ENCODE results near the gene TLX2. TPM values are rescaled to one million over a fixed set of nuclear protein-coding genes. Genes with fewer than 3 reads are reported as not detected.
"Not testable (repeated sequence)": the region's sequence is repeated elsewhere in the genome, so short reads cannot be mapped to it uniquely, and the experiment has no call there.

The TLX2 gene
- total RNA-seq, 4 donors from 2014 or later = 0.56 TPM; not detected in 3

- Histone ChIP-seq H3K4me3 (no peak overlapping the region), H3K4me1 (peaks cover 25% of the 10 kb centered on the region), H3K27me3 (peaks cover 13% of the 10 kb centered on the region), H3K36me3 (no peaks in the 10 kb centered on the region), H3K9me3 (no peaks in the 10 kb centered on the region), H3K27ac (no peak overlapping the region)
- DNase-seq (ENCODE audit: low spot score in 2 of 2) = no peak
- no peak for TF ChIP-seq CTCF (IDR thresholded peaks at IDR 0.05)
- no peak for TF ChIP-seq EP300 (IDR thresholded peaks at IDR 0.05)
- TF ChIP-seq POLR2A (IDR thresholded peaks at IDR 0.05) = no peak
- no peak for TF ChIP-seq POLR2AphosphoS5 (IDR thresholded peaks at IDR 0.05)
- 90% methylated on average over 6 of the region's 6 CpGs for WGBS
These were observed 42.7 kb downstream of the TLX2 start for GRCh38 chr2:74556831-74557370.

GRCh38 chr2:74558284-74559230 lies 44.3 kb downstream of the TLX2 start:
- Histone ChIP-seq H3K4me3 (no peak overlapping the region), H3K36me3 (no peaks in the 10 kb centered on the region), H3K27me3 (peaks cover 13% of the 10 kb centered on the region), H3K9me3 (no peaks in the 10 kb centered on the region), H3K27ac (no peak overlapping the region), H3K4me1 (peaks cover 21% of the 10 kb centered on the region)
- no peak for TF ChIP-seq CTCF (IDR thresholded peaks at IDR 0.05)
- DNase-seq (ENCODE audit: low spot score in 2 of 2) = no peak
- WGBS = 69% methylated on average over 7 of the region's 7 CpGs

GRCh38 chr2:74559912-74560311 lies 45.7 kb downstream of the TLX2 start:
- WGBS = 31% methylated on average over 5 of the region's 5 CpGs
- Histone ChIP-seq H3K27me3 (peaks cover 4% of the 10 kb centered on the region), H3K27ac (no peak overlapping the region), H3K4me3 (no peak overlapping the region), H3K4me1 (peaks cover 8% of the 10 kb centered on the region), H3K36me3 (no peaks in the 10 kb centered on the region), H3K9me3 (no peaks in the 10 kb centered on the region)
- TF ChIP-seq CTCF (IDR thresholded peaks at IDR 0.05) (no peak), EP300 (IDR thresholded peaks at IDR 0.05) (no peak), POLR2AphosphoS5 (IDR thresholded peaks at IDR 0.05) (no peak), POLR2A (IDR thresholded peaks at IDR 0.05) (no peak)
- DNase-seq (ENCODE audit: low spot score in 2 of 2) = no peak

- Histone ChIP-seq H3K9me3 (no peaks in the 10 kb centered on the region), H3K4me3 (no peak overlapping the region), H3K27ac (no peak overlapping the region), H3K36me3 (no peaks in the 10 kb centered on the region), H3K27me3 (no peaks in the 10 kb centered on the region), H3K4me1 (peaks cover 2% of the 10 kb centered on the region)
- TF ChIP-seq EP300 (IDR thresholded peaks at IDR 0.05) (no peak), POLR2AphosphoS5 (IDR thresholded peaks at IDR 0.05) (no peak), CTCF (IDR thresholded peaks at IDR 0.05) (no peak), POLR2A (IDR thresholded peaks at IDR 0.05) (no peak)
- 41% methylated on average over 5 of the region's 6 CpGs for WGBS
- DNase-seq (ENCODE audit: low spot score in 2 of 2) = no peak
These were observed 46.3 kb downstream of the TLX2 start for GRCh38 chr2:74560591-74560990.

- DNase-seq (ENCODE audit: low spot score in 2 of 2) = not testable (repeated sequence)
- 88% methylated on average over 1 of the region's 1 CpG for WGBS
These were observed 46.8 kb downstream of the TLX2 start for GRCh38 chr2:74561022-74561421.

More at GRCh38 chr2:74561022-74561421, 46.8 kb downstream of the TLX2 start:
- not testable (repeated sequence) for H3K27me3 ChIP-seq, H3K27ac ChIP-seq, H3K4me1 ChIP-seq, H3K4me3 ChIP-seq, H3K36me3 ChIP-seq, H3K9me3 ChIP-seq
